NCI-H2196 treated with DMSO at 0.1 percent for 48 hours (cell line): ENCODE measurements around the gene C1orf210.

Source experiments
- DNase-seq: peaks from one replicate; lab custom pipeline; 2025; ENCODE audit not compliant: unreplicated experiment; lab: John Stamatoyannopoulos, UW

Gene C1orf210

DNA sequence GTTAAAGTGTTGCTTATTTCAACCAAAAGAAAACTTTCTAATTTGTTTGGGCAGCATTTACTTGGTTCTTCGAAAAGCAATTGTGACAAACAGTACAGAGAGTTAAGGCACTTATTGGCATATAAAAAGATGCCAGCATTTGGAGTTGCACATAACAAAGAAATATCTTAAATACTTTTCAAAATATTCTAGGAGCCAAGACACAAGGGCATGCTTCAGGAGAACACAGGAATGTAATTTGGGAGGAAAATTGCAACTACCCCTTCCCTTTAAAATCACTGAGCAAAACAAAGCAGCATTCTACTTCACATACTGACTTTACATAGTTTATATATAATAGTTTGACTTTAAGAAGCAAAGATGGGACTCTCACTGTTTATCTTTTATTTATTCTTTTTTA, 10.8 kb upstream of the C1orf210 start:
- no peak for DNase-seq

DNA sequence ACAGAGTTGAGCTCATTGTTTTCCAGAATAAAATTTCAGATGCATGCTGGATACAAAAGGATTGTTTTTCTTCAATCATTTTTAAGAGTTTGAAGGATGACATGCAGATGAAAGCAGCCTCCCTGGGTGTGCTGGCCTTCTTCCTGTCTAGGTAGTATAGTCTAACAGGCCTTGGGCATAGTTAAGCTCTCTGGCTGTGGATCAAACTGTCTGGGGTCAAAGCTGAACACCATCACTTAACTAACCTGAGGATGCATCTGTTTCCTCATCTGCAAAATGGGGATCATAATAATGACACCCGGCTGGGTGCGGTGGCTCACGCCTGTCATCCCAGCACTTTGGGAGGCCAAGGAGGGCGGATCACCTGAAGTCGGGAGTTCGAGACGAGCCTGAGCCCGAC, 9.4 kb upstream of the C1orf210 start:
- DNase-seq = no peak

DNA sequence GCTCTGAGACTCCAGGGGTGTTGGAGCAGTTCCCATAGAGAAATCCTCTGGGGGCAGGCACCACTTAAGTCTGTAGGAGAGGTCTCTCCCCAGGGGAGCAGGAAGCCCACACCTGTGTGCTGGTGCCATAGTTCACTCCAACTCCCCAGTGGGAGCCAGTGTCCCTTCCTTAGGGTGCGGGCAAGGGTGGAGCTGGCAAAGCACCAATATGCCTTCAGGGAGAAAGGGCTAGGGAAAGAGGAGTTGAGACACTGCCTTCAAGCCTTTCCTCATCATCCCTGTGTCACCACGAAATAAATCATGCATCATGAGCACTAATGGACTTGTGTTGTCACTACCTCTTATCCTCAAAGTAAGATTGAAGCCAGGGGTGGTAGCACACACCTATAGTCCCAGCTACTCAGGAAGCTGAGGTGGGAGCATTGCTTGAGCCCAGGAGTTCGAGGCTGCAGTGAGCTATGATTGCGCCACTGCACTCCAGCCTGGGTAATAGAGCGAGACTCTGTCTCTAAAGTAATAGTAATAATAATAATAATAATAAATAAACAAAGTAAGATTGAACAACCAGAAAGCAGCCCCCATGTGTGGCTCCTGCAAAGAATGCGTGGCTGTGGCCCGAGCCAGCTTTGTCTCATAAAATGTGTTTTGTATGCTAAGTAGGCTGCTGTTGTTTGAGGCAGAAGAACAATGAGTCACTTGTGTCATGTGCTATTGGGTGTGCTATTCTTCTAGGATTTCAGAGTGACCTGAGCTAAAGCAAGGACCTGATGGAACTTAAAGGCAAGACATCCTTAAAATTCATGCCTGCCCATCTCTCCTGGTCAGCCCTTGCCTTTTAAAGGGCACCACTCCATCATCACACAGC, 8.7 kb upstream of the C1orf210 start:
- no peak for DNase-seq

DNA sequence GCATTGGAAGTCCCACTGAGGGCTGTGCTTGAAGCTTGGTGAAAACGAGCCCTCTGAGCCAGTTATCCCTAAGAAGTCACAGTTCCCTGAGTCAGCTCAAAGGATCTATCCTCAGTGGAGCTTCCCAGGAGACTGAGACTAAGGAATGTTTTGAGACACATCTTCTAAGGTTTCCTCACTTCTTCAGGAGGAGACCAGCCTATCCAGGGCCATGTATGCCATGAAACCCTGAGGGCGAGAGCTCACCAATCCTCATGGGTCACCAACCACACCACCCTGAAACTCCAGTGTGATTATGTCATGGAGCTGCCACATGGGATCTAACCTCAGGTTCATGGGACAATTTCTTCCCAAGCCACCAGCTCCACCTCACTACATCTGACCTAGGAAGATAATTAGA, 7.8 kb upstream of the C1orf210 start:
- no peak for DNase-seq

DNA sequence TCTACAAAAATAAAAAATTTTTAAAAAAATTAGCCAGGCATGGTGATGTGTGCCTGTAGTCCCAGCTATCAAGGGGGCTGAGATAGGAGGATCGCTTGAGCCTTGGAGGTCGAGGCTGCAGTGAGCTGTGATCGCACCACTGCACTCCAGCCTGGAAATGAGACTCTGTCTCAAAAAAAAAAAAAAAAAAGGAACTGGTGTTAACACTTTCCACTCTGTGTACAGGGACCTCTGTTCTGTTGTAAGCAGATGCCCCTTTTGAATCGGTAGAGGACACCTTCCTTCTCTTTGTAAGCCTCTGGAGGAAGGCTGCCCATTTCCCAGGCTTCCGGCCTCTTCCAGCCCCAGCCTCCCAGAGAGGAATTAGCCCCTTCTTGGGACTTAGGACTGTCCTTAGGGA, 7.3 kb upstream of the C1orf210 start:
- DNase-seq = no peak

DNA sequence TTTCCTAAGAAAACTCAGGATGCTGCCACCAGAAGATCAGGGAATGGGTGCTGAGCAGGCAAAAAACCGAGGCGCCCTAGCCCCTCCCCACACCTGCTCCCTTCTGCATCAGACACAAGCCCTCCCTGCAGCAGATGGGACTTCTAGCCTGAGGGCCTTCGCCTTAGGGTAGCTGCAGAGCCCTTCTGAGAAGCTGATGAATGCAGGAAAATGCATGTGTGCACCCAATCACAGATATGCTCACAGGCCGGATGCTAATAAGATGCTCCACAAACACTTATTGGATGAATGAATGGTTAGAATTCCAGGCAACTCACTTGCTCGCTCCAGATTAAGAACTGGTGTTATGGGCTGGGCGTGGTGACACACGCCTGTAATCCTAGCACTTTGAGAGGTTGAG, 6.8 kb upstream of the C1orf210 start:
- DNase-seq = no peak

DNA sequence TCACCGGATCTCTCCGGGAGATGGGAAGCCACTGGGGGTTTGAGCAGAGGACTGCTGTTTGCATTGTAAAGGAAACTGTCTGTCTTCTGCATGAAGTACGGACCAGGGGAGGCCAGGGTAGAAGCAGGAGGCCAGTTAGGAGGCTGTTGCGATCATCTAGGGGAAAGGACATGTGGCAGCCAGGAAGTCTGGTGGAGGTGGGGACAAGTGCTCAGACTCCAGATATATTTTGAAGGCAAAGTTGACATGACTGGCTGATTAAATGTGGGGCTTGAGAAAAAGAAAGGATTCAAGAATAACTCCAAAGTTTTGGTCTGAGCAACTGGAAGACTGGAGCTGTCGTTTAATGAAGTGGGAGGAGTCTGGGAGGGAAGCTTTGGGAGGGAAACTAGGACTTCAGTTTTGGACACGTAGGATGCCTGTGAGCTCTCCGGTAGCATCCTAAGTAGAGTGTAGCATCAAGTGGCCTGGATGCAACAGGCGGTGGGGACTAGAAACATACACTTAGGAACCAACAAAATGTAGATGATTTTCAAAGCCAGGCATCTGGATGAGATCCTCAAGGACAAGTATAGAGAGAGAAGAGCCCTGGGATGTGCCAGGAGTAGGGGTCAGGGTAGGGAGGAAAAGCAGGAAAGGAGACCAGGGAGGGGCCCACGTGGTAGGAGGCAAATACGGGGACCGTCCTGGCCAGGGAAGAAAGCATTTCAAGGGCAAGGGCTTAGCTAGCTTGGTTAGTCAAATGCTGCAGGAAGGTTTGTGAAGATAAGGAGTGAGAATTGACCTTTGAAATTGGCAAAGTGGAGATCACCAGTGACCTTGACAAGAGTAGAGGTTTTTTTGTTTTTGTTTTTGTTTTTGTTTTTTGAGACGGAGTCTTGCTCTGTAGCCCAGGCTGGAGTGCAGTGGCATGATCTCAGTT, 3.7 kb upstream of the C1orf210 start:
- no peak for DNase-seq

DNA sequence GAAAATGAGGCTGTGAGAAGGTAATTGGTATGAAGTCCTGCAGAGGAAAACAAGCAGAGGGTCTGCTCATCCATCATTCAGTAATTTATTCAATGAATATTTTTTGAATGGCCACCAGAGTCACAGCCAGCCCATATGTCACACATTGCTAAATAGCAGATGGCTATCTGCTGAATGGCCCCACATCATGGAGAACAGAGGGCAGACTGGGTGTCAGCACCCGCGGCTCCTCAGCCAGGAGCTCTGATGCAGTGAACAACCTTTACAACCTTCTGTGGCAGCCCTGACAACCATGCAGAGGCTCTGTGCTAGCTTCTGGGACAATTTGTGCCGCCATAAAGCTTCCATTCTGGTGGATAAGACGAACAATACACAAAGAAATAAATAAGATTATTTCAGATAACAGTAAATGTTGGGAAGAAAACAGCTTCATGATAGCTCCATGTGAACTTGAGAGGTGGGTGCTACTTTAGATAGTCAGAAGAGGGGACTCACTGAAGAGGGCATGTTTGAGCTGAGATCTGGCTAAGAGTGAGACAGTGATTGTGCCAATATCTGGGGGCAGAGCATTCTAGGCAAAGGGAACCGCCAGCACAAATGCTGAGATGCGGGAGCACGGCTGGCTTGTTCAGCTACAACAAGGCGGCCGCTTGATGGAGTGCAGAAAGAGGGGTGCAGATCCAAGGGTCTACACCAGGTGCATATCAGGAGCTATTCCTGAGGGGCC, 2.8 kb upstream of the C1orf210 start:
- DNase-seq = no peak

DNA sequence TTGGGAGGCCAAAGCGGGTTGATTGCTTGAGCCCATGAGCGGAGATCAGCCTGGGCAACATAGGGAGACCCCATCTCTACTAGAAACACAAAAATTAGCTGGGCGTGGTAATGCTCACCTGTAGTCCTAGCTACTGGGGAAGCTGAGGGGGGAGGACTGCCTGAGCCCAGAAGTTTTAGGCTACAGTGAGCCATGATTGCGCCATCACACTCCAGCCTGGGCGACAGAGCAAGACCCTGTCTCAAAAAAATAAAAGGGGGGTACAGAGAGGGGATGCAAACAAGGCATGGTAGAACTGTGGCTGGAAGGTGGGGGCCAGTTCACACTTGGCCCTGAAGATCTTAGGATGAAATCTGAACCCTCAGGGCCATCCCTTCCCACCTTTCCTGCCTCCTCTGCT, 1.2 kb upstream of the C1orf210 start:
- DNase-seq = no peak

DNA sequence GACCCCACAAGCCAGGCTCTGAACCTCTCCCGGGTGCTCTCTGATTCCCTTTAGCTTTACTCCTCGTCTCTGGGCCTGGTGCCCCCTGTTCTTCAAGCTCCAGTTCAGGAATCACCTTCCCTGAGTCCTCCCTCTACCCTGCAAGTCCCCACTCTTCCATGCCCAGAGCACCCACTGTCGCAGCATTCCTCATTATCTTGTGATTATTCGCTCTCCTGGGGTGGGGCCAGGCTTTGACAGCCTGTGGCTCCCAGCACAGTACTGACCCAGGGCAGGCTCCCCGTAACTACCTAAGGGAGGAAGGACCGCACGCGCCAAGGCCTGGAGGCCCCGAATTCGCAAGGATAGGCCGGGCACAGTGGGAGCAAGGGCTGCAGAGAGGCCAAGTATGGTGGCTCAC, 734 bp upstream of the C1orf210 start:
- DNase-seq = no peak

DNA sequence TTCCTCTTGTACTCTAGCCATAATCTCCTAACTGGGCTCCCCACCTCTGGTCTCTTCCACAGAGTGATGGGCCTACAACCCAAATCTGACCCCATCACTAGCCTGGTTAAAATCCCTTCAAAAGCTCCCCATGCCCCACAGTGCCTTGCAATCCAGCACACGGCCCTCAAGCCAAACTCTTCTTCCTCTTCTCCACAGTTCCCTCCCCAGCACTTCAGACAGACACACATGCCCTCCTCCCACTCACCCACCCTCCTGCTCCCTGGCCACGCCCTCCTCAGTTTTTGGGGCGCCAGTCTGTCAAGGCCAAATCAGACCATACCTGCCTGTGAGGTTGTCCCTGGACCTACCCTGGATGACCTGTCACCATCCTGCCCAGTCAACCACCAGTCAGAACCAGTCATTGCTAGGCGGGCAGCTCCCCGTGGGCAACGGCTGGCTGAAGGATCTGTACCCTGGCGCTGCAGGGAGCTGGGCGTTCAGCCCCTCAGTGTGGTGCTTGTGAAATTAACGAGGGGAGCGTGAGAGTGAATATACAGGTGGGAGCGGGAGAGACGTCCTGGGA, 753 bp downstream of the C1orf210 start:
- DNase-seq = no peak

DNA sequence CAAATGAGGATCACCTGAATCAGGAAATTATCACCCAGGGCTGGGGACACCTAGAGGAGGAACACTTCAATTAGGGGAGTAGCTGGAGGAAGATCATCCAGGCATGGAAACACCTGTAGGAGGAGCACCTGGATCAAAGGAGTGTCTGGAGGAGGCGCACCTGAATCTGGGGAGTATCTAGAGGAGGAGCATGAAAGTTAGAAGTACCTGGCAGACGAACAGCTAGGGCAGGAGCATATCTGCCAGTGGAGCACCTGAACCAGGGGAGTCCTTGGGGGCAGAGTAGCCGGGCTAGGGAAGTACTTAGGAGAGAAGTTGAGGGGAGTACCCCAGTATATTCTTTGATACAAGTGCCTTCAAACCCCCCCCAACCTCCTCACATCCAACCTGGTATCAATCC, 1.3 kb downstream of the C1orf210 start:
- no peak for DNase-seq

DNA sequence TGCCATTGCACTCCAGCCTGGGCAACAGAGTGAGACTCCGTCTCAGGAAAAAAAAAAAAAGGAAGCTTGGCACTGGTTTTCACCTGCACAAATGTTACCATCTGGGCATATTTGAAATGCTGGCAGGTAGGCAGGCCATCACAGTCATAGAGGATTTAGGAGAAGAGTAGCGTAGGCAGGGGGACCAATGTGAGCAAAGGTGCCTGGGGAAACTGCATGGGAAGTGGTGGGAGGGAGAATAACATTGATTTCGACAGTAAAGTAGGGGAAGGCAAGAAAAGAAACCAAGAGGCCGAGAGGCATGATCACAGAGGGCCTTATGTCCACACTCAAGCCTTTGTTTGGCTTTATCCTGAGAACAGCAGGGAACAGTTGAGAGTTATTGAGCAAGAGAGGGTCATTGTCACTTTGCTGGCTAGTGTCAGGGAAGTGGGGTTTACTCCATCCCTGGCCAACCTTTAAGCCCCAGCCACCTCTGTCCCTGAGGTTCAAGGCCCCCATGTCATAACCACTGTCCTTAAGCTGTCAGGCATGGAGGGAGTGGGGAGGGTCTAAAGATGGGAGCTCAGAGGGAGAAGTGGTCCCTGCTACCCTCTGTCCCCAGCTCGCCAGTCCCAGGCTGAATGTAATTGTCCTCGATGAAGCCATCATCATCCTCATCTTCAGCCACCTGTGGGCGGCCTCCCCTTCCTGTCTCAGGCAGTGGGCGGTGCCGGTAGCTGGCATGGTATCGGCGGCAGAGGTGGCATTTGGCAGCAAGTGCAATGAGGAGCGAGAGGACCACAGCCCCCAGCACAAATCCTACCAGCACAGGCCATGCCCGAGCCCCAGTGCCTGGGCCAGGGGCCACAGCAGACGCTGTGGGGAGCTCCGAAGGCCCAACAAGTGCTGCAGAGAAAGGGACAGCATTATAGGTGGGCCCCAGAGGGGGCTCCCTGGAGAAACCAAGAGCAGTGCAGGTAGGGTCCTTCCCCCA, 2.9 kb downstream of the C1orf210 start:
- no peak for DNase-seq

DNA sequence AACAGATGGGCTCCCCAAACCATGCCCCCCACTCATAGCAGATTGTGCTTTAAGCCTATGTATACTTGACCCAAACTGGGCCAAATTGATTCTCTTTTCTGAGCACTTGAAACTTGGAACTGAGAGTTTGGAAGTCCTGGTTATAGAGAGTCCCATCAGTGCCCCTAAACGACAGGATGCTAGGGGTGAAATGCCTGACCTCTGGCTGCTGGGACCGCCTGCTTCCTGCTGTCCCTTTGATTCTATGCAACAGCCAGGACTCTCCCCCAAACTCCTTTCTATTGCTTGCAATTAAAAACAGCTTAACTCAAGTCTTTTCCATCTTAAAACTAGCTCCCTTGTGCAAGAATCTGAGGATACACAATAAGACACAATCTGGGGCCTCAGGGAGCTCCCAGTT, 4.7 kb downstream of the C1orf210 start:
- DNase-seq = no peak

DNA sequence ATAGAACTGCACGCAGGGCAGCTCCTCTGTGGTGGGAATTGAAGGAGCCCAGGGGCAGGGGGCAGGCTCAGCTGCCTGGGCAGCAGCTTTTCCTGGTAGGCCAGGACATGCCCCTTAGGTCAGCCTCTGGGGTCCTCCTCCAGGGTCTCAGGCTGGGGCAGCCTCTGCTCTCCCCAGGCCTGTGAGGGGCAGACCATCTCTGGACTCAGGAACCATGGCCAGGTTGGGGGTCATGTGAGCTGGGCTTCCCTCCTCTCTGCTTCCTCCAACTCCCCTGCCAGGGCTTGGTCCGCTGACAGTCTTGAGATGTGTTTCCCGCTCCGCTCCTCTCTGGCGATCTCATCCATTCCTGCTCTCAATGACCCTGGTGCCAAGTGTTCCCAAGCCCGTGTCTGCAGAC, 5.7 kb downstream of the C1orf210 start:
- no peak for DNase-seq

DNA sequence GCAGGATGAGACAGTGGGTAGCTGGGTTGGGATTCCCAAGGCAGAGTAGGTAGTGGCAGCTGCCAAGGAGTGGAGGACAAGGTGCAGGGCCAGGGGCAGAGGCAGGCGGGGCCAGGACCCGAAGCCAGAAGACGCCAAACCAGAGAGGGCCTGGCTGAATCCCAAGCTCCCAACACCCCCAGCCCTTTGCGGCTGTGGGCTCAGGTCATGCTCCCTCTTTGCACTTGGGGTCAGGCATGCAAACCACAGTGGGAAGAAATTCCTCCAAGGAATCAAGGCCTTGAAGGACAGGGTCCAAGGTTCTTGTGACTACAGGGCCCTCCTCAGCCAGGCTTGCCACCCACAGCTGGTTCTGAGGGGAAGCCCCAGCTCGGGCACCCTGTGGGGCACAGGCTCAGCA, 6.2 kb downstream of the C1orf210 start:
- DNase-seq = no peak

DNA sequence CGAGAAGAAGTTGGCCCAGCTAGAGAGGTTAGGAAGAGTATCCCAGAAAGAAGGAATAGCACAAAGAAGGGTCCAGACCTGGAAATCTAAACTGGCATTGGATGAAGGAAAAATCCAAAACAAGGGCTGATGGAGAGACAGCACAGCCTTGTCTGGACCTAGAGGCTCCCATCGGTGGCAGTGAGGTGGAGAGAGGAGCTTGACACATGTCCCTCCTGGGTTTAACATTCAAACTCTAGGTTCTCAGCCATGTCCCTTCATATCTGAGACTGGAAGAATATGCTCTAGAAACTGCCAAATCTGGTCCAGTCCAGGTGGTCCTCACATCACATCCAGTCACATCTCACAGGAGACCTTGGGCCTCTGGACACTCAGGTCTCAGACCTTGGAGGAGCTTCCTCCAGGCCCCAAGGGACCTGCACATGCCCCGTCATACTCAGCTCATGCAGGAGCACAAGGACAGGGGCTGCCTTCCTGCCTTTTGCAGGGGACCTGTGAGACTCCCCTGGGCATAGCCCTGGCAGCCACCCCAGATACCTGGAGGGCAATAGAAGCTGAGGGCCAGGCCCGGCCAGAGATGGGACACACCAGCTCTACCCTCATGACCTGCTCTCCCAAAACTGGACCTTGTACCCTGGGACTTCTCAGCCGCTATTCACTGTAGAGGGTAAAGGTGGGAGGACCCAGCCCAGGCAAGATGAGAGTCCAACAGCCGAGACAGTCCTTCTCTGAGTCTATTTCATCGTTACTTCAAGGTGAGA, 8.1 kb downstream of the C1orf210 start:
- DNase-seq = no peak

DNA sequence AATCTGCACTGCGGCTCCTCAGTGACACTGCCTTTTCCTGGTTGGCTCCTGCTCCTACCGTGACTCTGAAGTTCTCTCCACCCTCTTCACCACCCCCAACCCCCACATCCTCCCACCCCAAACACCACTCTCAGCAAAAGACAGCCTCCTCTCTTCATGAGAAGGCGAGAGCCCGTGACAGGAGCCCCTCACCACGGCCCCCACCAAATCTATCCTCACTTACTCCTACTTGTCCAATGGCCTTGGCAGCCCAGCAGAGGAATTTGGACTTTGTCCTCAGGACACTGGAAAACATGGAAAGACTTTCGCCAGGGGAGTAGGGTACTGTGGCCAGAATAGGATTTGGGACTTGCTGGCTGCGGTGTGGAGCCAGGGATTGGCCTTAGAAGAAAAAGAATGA, 8.7 kb downstream of the C1orf210 start:
- DNase-seq = no peak
